OCI-LY7 (cell line): ENCODE measurements around the gene IMPA2. TPM values are rescaled to one million over a fixed set of nuclear protein-coding genes. Genes with fewer than 3 reads are reported as not detected.

ENCODE experiments used
- BruUV-seq: library from RNA; stranded (reverse); fragments of 400-500 nt; replicated peaks from 2 replicates; lab custom pipeline; 2021; lab: Mats Ljungman, UMichigan
- CTCF ChIA-PET: fragments of 300-600 bp; sonication (Branson Sonifier 250); formaldehyde crosslinking; loops from one replicate; lab custom pipeline; 2022; ENCODE audit warnings: antibody characterized with exemption; ENCODE audit not compliant: unreplicated experiment; lab: Charles Lee
- POLR2A ChIA-PET: fragments of 300-600 bp; sonication (Branson Sonifier 250); formaldehyde crosslinking; loops from one replicate; lab custom pipeline; 2022; ENCODE audit warnings: antibody characterized with exemption; lab: Charles Lee
- DNase-seq: peaks from one replicate; pipeline ENCODE4 v3.0.0-alpha.2; 2015; ENCODE audit warnings: low spot score
- H2AFZ ChIP-seq: fragments of 200-600 bp; sonication (generic), shearing (Covaris generic); 2 replicates; pipeline ENCODE4 v1.6.1; 2014; ENCODE audit warnings: mild to moderate bottlenecking, antibody characterized with exemption, low read length, moderate library complexity
- H3K27ac ChIP-seq: fragments of 200-600 bp; sonication (generic); 2 replicates; pipeline ENCODE4 v1.5.1; 2014; ENCODE audit warnings: mixed run types, low read depth, mild to moderate bottlenecking, moderate library complexity, low read length, inconsistent platforms; ENCODE audit not compliant: poor library complexity, severe bottlenecking
- H3K36me3 ChIP-seq: fragments of 200-600 bp; sonication (generic); 2 replicates; pipeline ENCODE4 v1.6.1; 2014; ENCODE audit warnings: mild to moderate bottlenecking, antibody characterized with exemption, low read length, moderate library complexity, mixed read lengths; ENCODE audit not compliant: insufficient read depth
- H3K4me1 ChIP-seq: fragments of 200-600 bp; sonication (generic); 2 replicates; pipeline ENCODE4 v1.5.1; 2014; ENCODE audit warnings: mild to moderate bottlenecking, low read length; ENCODE audit not compliant: insufficient read depth, poor library complexity, severe bottlenecking
- H3K4me2 ChIP-seq: fragments of 200-600 bp; sonication (generic); 2 replicates; pipeline ENCODE4 v1.6.1; 2014; ENCODE audit warnings: mild to moderate bottlenecking, low read length
- H3K4me3 ChIP-seq: fragments of 200-600 bp; sonication (generic); 2 replicates; pipeline ENCODE4 v1.5.1; 2014; ENCODE audit warnings: mild to moderate bottlenecking, low read depth, low read length; ENCODE audit not compliant: poor library complexity, severe bottlenecking
- H3K79me2 ChIP-seq: fragments of 200-600 bp; sonication (generic); 2 replicates; pipeline ENCODE4 v1.6.1; 2016; ENCODE audit warnings: low read depth, mild to moderate bottlenecking, low read length, moderate library complexity, mixed read lengths; ENCODE audit not compliant: insufficient read depth
- H3K9me2 ChIP-seq: fragments of 200-600 bp; sonication (generic); 2 replicates; pipeline ENCODE4 v1.6.1; 2016; ENCODE audit warnings: mild to moderate bottlenecking, low read length, mixed read lengths; ENCODE audit not compliant: insufficient read depth
- H3K9me3 ChIP-seq: fragments of 200-600 bp; sonication (generic); 2 replicates; pipeline ENCODE4 v1.6.1; 2014; ENCODE audit warnings: mild to moderate bottlenecking, mixed run types, low read length, mixed read lengths
- H4K20me1 ChIP-seq: fragments of 200-600 bp; sonication (generic); 2 replicates; pipeline ENCODE4 v1.6.1; 2014; ENCODE audit warnings: mild to moderate bottlenecking, antibody characterized with exemption, low read length, moderate library complexity, mixed read lengths; ENCODE audit not compliant: insufficient read depth
- CTCF ChIP-seq: fragments of 200-600 bp; sonication (generic); conservative IDR thresholded peaks from 2 replicates; pipeline ENCODE4 v1.5.1; 2014; ENCODE audit warnings: mild to moderate bottlenecking, antibody characterized with exemption, low read length, moderate library complexity, mixed read lengths
- EZH2phosphoT487 ChIP-seq: fragments of 200-600 bp; sonication (generic); IDR thresholded peaks from 2 replicates; pipeline ENCODE4 v1.6.1; 2018; ENCODE audit warnings: low read depth, borderline replicate concordance, mild to moderate bottlenecking, mixed run types, antibody characterized with exemption, low read length, moderate library complexity, mixed read lengths
- intact Hi-C: fragments of 100-400 bp; cut with micrococcal nuclease; formaldehyde crosslinking; loops from one replicate; pipeline ENCODE4 v1.10.0; 2022; ENCODE audit not compliant: unreplicated experiment
- total RNA-seq, 2 experiments: library from RNA; depleted of rRNA in 1 of 2; stranded (reverse); fragments of >200 nt in 1 of 2; shearing (Covaris generic) in 1 of 2; gene quantifications; 2 replicates each; pipeline ENCODE4 v1.2.3, GENCODE V29; 2014 to 2022

Gene IMPA2
- total RNA-seq, 2 experiments from 2014 or later, result 51.9 to 59.0 TPM

GRCh38 chr18:12021596-12021995, 40.3 kb downstream of the IMPA2 start:
- no peaks in the 10 kb centered on the region for H4K20me1 ChIP-seq
- CTCF ChIA-PET, result no interaction called here
- DNase-seq, result no peak
- no peak overlapping the region for H2AFZ ChIP-seq
- H3K79me2 ChIP-seq, result no peaks in the 10 kb centered on the region
- no peak overlapping the region for H3K27ac ChIP-seq
- POLR2A ChIA-PET, result interaction anchor here (0.7 to 1.1 kb wide), 2 partner anchors 16 to 854 kb away, joined by 3 read pairs; no protein-coding TSS in a partner anchor
- no TSS peak for BruUV-seq
- intact Hi-C loops, result no loop called here
- H3K4me1 ChIP-seq, result peaks cover 3% of the 10 kb centered on the region
- TF ChIP-seq EZH2phosphoT487 (no peak), CTCF (no peak)
- H3K9me2 ChIP-seq, result no peaks in the 10 kb centered on the region
- no peak overlapping the region for H3K4me3 ChIP-seq
- H3K36me3 ChIP-seq, result peaks cover 12% of the 10 kb centered on the region
- no peak overlapping the region for H3K4me2 ChIP-seq
- H3K9me3 ChIP-seq, result no peaks in the 10 kb centered on the region

GRCh38 chr18:12023375-12023774, 42.1 kb downstream of the IMPA2 start:
- intact Hi-C loops, result no loop called here
- DNase-seq, result no peak
- no peak overlapping the region for H3K4me3 ChIP-seq
- no peaks in the 10 kb centered on the region; the same call in 1 of the 2 replicates for H3K36me3 ChIP-seq
- H4K20me1 ChIP-seq, result no peaks in the 10 kb centered on the region
- no peak for TF ChIP-seq EZH2phosphoT487
- no peak for TF ChIP-seq CTCF
- BruUV-seq, result no TSS peak
- H3K4me1 ChIP-seq, result peaks cover 3% of the 10 kb centered on the region
- no peak overlapping the region for H3K27ac ChIP-seq
- ChIA-PET CTCF (no interaction called here), POLR2A (interaction anchor here (0.6 to 0.7 kb wide), 3 partner anchors 14 to 330 kb away, joined by 3 to 4 read pairs (median 3); no protein-coding TSS in a partner anchor)
- no peak overlapping the region for H2AFZ ChIP-seq
- H3K9me3 ChIP-seq, result no peaks in the 10 kb centered on the region
- H3K79me2 ChIP-seq, result no peaks in the 10 kb centered on the region
- H3K4me2 ChIP-seq, result no peak overlapping the region
- H3K9me2 ChIP-seq, result no peaks in the 10 kb centered on the region

GRCh38 chr18:12026562-12026961, 45.3 kb downstream of the IMPA2 start:
- BruUV-seq, result no TSS peak
- DNase-seq, result no peak
- intact Hi-C loops, result no loop called here
- CTCF ChIA-PET, result no interaction called here
- H4K20me1 ChIP-seq, result no peaks in the 10 kb centered on the region
- no peaks in the 10 kb centered on the region for H3K4me1 ChIP-seq
- H3K9me2 ChIP-seq, result no peaks in the 10 kb centered on the region
- POLR2A ChIA-PET, result no interaction called here
- H3K79me2 ChIP-seq, result no peaks in the 10 kb centered on the region
- H3K4me3 ChIP-seq, result no peak overlapping the region
- H3K27ac ChIP-seq, result no peak overlapping the region
- no peak overlapping the region for H3K4me2 ChIP-seq
- no peak overlapping the region for H2AFZ ChIP-seq
- no peak for TF ChIP-seq EZH2phosphoT487
- no peak for TF ChIP-seq CTCF
- H3K36me3 ChIP-seq, result peaks cover 4% of the 10 kb centered on the region; the same call in 1 of the 2 replicates
- H3K9me3 ChIP-seq, result no peaks in the 10 kb centered on the region
